ENCODE measurements around the gene TBC1D8.
A peak's percentile ranks its signal among the peaks of the same experiment; 100 is the strongest.

The TBC1D8 gene

DNA sequence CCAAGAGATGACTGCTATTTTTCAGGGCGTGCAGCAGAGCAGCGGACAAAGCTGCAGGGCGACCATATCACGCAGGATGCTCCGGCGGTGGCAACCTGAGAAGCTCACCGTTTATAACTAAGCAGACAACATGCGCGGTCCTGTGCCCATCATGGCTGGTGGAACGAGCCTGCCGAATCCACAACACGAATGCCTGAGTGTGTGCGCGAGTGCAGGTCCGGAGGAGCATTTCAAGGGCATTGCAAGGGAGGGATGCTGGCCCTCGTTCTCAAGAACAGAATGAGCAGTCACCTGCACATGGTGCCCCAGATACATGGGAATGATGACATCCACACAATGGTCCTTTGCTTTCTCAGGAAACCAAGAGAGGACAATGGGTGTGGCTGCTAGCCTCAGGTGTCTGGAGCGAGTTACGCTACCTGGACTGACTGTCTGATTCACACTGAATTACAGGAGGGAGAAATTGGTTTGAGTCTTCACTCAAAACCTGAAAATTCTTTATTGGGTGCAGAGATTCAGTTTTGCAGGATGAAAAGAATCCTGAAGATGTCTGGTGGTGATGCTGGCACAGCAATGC lies 39.8 kb downstream of the TBC1D8 start:
- no peaks in the 10 kb centered on the region for H3K27me3 ChIP-seq (ENCODE audit: insufficient read depth, poor library complexity, severe bottlenecking)
- no peak for DNase-seq (ENCODE audit: low spot score)
- ATAC-seq (ENCODE audit: low read depth) = no peak
- no peak for TF ChIP-seq CTCF (IDR thresholded peaks at IDR 0.05; ENCODE audit: poor library complexity, severe bottlenecking)
- peak overlapping the region; percentile 95 for H3K27ac ChIP-seq (ENCODE audit: poor library complexity, severe bottlenecking)
- H3K4me1 ChIP-seq (ENCODE audit: insufficient read depth, poor library complexity, severe bottlenecking) = peaks cover 34% of the 10 kb centered on the region
- H3K9me3 ChIP-seq (ENCODE audit: severe bottlenecking) = no peaks in the 10 kb centered on the region
- H3K36me3 ChIP-seq (ENCODE audit: low read depth) = no peaks in the 10 kb centered on the region
- no peak overlapping the region for H3K4me3 ChIP-seq (ENCODE audit: severe bottlenecking)

- Histone ChIP-seq H3K9me3 (ENCODE audit: severe bottlenecking) (no peaks in the 10 kb centered on the region), H3K4me1 (ENCODE audit: insufficient read depth, poor library complexity, severe bottlenecking) (peaks cover 31% of the 10 kb centered on the region), H3K27me3 (ENCODE audit: insufficient read depth, poor library complexity, severe bottlenecking) (no peaks in the 10 kb centered on the region), H3K4me3 (ENCODE audit: severe bottlenecking) (no peak overlapping the region), H3K36me3 (ENCODE audit: low read depth) (no peaks in the 10 kb centered on the region), H3K27ac (ENCODE audit: poor library complexity, severe bottlenecking) (no peak overlapping the region)
- DNase-seq (ENCODE audit: low spot score) (no peak), ATAC-seq (ENCODE audit: low read depth) (no peak)
- TF ChIP-seq CTCF (IDR thresholded peaks at IDR 0.05; ENCODE audit: poor library complexity, severe bottlenecking) = no peak
Measured at GRCh38 chr2:101109451-101110118, 41.6 kb downstream of the TBC1D8 start.

DNA sequence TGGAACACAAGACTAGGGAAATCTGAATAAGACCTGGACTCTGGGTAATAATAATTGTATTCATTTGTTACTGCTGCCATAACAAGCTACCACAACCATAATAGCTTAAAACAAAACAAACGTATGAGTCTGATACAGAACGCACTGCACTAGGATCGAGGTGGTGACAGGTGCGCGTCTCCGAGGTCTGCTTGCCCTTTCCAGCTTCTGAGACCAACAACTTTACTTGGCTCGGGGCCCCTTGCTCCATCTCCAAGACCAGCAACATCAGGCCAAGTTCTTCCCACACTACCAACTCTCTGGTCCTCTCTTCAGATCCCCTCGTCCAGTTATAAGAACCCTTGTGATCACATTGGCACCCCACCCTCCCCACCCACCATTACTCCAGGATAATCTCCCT lies 42.8 kb downstream of the TBC1D8 start:
- peaks cover 2% of the 10 kb centered on the region for H3K9me3 ChIP-seq (ENCODE audit: severe bottlenecking)
- H3K36me3 ChIP-seq (ENCODE audit: low read depth) = no peaks in the 10 kb centered on the region
- DNase-seq (ENCODE audit: low spot score) = no peak
- no peaks in the 10 kb centered on the region for H3K27me3 ChIP-seq (ENCODE audit: insufficient read depth, poor library complexity, severe bottlenecking)
- no peak overlapping the region for H3K4me3 ChIP-seq (ENCODE audit: severe bottlenecking)
- no peak for ATAC-seq (ENCODE audit: low read depth)
- peaks cover 20% of the 10 kb centered on the region for H3K4me1 ChIP-seq (ENCODE audit: insufficient read depth, poor library complexity, severe bottlenecking)
- H3K27ac ChIP-seq (ENCODE audit: poor library complexity, severe bottlenecking) = no peak overlapping the region
- no peak for TF ChIP-seq CTCF (IDR thresholded peaks at IDR 0.05; ENCODE audit: poor library complexity, severe bottlenecking)

DNA sequence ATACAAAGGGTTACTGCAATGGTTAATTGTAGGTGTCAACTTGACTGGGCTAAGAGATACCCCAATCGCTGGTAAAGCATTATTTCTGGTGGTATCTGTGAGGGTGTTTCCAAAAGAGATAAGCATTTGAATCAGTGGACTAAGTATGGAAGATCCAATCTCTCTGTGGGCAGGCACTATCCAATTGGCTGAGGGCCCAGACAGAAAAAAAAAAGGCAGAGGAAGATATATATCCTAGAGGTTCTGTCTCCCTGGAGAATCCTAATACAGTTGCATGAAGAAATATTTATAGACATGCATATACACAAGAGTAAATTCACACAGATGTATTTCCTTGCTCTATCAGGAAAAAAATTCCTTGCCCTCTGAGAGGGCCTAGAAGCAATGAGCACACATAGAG lies 43.9 kb downstream of the TBC1D8 start:
- DNase-seq (ENCODE audit: low spot score) (no peak), ATAC-seq (ENCODE audit: low read depth) (no peak)
- Histone ChIP-seq H3K36me3 (ENCODE audit: low read depth) (no peaks in the 10 kb centered on the region), H3K27ac (ENCODE audit: poor library complexity, severe bottlenecking) (no peak overlapping the region), H3K4me1 (ENCODE audit: insufficient read depth, poor library complexity, severe bottlenecking) (peaks cover 10% of the 10 kb centered on the region), H3K9me3 (ENCODE audit: severe bottlenecking) (peaks cover 2% of the 10 kb centered on the region), H3K4me3 (ENCODE audit: severe bottlenecking) (no peak overlapping the region), H3K27me3 (ENCODE audit: insufficient read depth, poor library complexity, severe bottlenecking) (no peaks in the 10 kb centered on the region)
- TF ChIP-seq CTCF (IDR thresholded peaks at IDR 0.05; ENCODE audit: poor library complexity, severe bottlenecking) = no peak

All from RWPE2 (cell line).